Activated CD4-positive, alpha-beta T cell treated with anti-CD3 and anti-CD28 coated beads, Interleukin-2, amount 50 U/mL, for 16 hours (primary cell): Measurements from ENCODE around the gene MOB3B.
A peak's percentile ranks its signal among the peaks of the same experiment; 100 is the strongest.
"Not testable (repeated sequence)": the region's sequence is repeated elsewhere in the genome, so short reads cannot be mapped to it uniquely, and the experiment has no call there.

ENCODE experiments used
- DNase-seq: peaks from one replicate; pipeline ENCODE4 v3.0.0-alpha.2; 2020

MOB3B gene

GRCh38 chr9:27442464-27442863, 87.2 kb downstream of the MOB3B start:
- no peak for DNase-seq

- peak; percentile 61 for DNase-seq
Observed at GRCh38 chr9:27441741-27442070, 87.9 kb downstream of the MOB3B start.

DNA sequence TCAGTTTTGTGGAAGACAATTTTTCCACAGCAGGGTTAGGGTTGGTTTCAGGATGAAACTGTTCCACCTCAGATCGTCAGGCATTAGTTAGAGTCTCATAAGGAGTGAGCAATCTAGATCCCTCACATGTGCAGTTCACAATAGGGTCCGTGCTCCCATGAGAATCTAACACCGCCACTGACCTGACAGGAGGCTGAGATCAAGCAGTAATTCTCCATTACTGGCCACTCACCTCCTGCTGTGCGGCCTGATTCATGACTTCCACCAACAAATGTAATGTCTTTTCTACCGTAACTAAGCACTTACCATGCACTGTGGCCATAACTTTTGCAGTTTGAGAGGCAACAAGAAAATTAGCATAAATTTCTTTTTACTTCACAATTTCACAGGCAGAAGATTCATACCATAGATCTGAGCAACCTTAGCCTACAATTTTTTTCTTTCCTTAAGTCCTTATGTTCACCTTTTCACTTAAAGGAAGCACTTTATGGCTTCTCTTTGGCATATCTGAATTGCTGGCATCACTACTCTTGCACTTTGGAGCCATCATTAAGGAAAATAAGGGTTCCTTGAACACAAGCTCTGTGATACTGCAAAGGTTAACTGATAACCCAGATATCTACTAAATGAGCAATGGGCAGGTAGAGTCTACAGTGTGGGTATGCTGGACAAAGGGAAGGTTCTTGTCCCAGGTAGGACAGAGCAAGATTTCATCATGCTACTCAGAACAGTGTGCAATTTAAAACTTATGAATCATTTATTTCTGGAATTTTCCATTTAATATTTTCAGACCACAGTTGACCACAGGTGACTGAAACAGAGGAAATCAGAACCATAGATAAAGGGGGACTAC, 88.5 kb downstream of the MOB3B start:
- DNase-seq = no peak

- DNase-seq = no peak
Observed at GRCh38 chr9:27438522-27438921, 91.1 kb downstream of the MOB3B start.

DNA sequence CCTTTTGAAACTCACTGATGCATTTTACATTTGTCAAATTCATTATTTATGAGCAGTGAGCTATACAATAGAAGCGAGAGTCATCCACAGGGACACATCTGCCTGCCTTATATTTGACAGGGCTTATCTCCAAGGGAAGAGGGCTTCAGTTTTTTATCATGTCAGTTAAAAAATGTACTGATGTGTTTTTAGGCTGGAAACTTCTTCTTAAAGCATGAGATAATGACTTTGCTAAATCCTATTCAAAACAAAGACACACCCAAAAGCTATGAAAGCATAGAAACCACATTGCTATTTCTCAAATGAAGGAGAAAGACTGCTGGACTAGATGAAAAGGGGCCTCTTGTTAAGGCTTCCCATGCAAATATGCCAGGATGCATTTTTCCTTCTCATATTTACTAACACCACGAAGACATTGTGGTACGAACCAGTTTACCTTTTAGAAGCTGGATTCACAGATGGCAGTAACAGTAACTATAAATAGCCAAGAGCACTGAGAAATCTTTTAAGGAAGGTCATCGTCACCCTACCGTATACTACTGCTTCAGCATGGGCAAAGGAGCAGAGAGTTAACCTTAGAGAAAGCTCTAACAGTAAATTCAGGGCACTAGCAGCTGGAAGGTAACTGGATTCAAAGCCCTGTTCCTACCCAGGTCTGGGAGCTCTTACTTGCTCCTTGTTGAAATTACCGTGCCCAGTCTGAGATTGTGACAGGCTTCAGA, 91.8 kb downstream of the MOB3B start:
- DNase-seq = no peak

GRCh38 chr9:27436234-27436633, 93.4 kb downstream of the MOB3B start:
- no peak for DNase-seq

DNA sequence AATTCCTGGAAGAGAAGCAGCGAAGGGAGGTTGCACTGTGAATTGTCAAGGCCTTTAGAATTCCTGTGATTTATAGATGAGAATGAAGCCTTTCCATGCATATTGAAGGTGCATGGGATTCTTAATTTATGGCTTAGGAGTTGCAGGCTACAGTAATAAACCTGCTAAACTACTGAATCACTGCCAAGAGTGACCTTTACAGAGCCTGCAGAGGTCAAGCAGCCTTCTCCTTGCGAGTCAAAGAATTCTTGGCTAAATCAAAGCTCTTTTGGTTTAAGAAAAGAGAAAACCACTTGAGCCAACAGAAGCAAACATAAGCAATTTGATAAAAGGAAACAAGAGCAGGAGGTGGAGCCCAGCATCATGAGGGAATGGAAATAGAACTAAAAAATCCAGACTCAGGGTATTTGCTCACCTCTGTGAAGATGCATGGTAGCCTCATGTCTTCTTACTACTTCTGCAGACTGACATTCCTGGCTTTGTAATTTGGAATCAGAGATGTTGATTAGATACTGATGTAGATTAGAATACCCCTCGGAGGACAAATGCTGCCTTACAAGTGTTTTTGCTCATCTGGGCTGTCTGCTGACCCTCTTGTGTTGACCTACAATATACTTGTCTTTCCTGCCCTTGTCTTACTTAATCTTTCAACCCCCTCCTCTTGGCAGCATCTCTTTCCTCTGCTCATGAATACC, 95.8 kb downstream of the MOB3B start:
- no peak for DNase-seq

DNA sequence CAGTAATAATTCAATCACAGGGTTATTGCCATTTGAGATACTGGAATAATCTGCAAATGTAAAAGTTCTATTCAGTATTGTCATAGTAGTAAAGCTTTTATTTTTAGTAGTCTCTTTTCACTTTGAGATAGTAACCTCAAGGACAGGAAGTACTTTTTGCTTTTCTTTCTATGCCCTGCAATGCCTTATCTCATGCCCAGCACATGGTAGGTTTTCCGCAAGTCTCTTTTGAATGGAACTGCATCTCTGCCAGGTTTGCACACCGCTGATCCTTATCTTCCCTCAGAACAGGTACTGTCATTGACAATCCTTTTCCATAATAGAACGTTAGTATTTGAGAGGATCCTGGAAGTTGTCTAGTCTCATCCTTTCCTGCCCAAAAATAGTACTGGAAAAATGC, 97.3 kb downstream of the MOB3B start:
- DNase-seq = no peak

DNA sequence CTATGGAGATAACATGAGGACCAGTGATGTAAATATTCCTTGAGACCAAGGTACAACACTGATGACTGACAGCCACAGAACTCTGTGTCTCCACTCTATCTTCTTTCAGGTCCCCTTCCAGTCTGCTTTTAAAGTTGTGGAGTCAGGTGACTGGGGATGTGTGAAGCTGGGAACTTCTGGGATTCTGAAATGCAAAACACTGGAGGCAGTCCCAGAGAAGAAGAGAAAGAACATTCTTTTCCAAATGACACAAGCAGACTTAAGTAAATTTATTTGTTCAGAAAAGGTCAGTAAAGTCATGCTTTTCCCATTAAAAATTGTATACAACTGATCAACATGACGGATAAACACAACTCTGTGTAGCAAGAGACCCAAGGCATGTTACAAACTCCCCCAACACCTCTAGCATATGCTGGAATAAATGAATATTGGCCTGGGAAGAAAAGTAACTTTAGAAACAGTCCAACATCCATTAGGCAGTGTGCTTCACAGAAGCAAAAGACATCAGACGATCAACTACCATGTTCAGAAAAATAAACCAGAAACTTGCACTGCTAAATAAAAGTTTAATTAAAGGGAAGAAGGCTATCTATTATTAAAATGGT, 98.0 kb downstream of the MOB3B start:
- DNase-seq = no peak

DNA sequence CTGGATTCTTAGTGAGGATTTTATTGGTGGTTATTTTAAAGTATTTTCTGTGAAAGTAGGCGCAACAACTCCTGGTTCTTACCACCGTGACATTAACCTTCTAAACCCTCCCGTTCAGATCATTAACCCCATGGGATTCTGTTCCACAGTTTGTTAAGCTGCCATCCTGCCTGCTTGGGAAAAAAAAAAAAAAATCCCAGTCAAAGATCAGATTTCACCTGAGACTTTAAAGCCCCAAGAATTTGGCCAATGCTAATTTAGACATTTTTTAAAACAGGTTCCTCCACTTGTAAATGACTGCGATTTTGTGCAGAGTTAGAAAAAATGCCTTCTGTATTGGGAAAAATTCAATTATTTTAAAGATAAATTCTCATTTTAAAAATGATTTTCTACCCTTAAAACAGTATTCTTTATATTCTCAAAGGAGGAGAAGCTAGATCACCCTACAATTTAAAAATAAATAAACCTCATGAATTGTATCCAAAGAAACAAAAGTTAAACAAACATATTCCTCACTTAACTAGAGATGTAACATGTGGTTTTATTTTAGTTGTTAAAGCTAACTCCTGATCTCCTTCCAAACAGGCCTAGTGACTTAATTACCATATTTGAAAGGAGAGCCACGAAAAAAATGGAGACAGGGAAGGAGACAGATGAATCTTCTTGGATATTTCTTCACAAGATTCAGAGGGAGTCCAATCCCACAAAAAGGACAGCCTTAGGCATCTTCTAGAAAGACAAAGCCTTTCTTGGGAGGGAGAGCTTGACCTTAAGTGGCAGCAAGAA, 98.7 kb downstream of the MOB3B start:
- no peak for DNase-seq

- no peak for DNase-seq
Observed at GRCh38 chr9:27429917-27430316, 99.7 kb downstream of the MOB3B start.

GRCh38 chr9:27429436-27429835, 100.2 kb downstream of the MOB3B start:
- no peak for DNase-seq

- DNase-seq = no peak
Observed at GRCh38 chr9:27428551-27428950, 101.1 kb downstream of the MOB3B start.

GRCh38 chr9:27427272-27427643, 102.4 kb downstream of the MOB3B start:
- no peak for DNase-seq

GRCh38 chr9:27426511-27427271, 102.9 kb downstream of the MOB3B start:
- no peak for DNase-seq

- no peak for DNase-seq
Observed at GRCh38 chr9:27425827-27426510, 103.6 kb downstream of the MOB3B start.

DNA sequence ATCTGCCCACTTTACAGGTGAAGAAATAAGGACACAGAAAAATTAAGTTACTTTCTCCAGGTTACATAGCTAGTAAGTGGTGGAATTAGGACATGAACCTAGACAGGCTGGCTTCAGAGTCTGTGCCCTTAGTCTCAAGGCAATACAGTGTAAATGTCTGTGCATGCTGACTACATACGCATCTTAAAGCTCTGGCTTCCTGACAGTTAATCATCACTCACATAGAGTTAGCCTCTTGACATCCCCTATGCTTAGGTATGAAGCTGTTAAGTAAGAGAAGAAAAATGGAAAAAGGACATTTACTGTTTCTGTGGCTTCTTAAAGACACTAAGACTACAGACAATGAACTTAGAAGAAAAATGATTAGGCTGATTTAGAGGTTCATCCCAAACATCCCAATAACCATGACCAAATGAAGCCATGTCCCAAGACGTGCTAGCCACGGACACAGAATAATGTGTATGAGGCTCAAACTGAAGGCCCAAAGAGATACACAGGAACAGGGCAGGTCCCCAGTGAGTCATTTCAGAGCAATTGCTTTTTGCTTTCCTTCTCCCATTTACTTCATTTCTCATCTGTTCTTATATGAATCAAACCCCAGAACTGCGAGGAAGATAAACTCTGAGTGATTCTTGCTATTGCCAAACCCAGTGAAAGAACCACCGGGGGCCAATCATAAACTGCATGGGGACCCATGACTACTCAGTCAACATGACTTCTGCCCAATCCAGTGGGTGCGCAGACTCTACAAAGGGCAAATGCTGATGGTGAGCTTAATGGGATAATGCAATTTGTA, 105.5 kb downstream of the MOB3B start:
- DNase-seq = no peak

DNA sequence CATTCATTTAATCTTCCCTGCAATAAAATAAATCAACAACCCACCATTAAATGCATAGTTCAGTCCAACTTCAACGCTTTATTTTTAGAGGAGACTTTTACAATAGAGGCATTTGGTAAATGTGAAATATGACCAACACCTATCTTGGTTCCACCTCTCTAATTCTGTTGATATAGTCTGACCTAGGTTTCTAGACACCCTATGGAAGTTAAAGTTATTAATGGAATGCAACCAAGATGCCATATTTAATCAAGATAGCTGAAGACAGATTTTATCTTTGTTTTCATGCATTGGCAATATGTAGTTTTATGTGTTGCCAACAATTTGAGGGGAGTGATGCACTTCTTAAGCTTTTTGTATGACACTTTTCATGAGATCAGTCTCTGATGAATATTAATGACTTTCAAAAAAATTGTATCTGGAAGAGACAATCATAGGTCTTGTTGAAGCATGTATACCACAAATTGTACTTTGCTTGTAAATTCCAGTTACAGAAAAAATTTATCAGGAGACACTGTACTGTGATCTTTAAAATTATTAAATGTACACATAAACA, 107.3 kb downstream of the MOB3B start:
- DNase-seq = no peak

- DNase-seq = no peak
Observed at GRCh38 chr9:27421577-27421976, 108.0 kb downstream of the MOB3B start.

DNA sequence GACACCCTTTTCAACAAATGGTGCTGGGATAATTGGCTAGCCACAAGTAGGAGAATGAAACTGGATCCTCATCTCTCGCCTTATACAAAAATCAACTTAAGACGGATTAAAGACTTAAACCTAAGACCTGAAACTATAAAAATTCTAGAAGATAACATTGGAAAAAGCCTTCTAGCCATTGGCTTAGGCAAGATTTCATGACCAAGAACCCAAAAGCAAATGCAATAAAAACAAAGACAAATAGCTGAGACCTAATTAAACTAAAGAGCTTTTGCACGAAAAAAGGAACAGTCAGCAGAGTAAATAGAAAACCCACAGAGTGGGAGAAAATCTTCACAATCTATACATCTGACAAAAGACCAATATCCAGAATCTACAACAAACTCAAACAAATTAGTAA, 110.1 kb downstream of the MOB3B start:
- DNase-seq = not testable (repeated sequence)
